WTC11 (cell line): ENCODE data around the gene FAM135A. TPM values are rescaled to one million over a fixed set of nuclear protein-coding genes. Genes with fewer than 3 reads are reported as not detected.

ENCODE experiments used
- ATAC-seq: fragments of 200-7000 bp; cut with Tn5 transposase; 2 replicates; pipeline ENCODE4 v1.10.0; 2021; ENCODE audit warnings: mild to moderate bottlenecking, moderate library complexity
- CTCF ChIA-PET: fragments of 300-600 bp; sonication (Branson Sonifier 250); formaldehyde crosslinking; loops from one replicate; lab custom pipeline; 2021; ENCODE audit warnings: antibody characterized with exemption; lab: Charles Lee
- POLR2A ChIA-PET: fragments of 350-600 bp; sonication (Branson Sonifier 250); formaldehyde crosslinking; loops from one replicate; lab custom pipeline; 2021; ENCODE audit warnings: antibody characterized with exemption; lab: Charles Lee
- DNase-seq: peaks from one replicate; pipeline ENCODE4 v3.0.0; 2021; ENCODE audit warnings: low spot score
- H3K27ac Mint-ChIP-seq: 2 replicates; pipeline ENCODE4 v1.8.0; 2021; ENCODE audit warnings: mixed read lengths
- H3K27me3 Mint-ChIP-seq: 2 replicates; pipeline ENCODE4 v1.8.0; 2021; ENCODE audit warnings: low read depth, mild to moderate bottlenecking, moderate library complexity, mixed read lengths
- H3K36me3 Mint-ChIP-seq: 2 replicates; pipeline ENCODE4 v1.8.0; 2021; ENCODE audit warnings: mixed read lengths
- H3K4me1 Mint-ChIP-seq: 2 replicates; pipeline ENCODE4 v1.8.0; 2022; ENCODE audit warnings: mixed read lengths
- H3K4me3 Mint-ChIP-seq: 2 replicates; pipeline ENCODE4 v1.8.0; 2021; ENCODE audit warnings: mild to moderate bottlenecking, moderate library complexity, mixed read lengths
- H3K9me3 Mint-ChIP-seq: 2 replicates; pipeline ENCODE4 v1.8.0; 2021; ENCODE audit warnings: mixed read lengths
- CBFB ChIP-seq: sonication (generic); formaldehyde crosslinking; IDR thresholded peaks from 2 replicates; pipeline ENCODE4 v1.8.1; 2022; ENCODE audit warnings: mild to moderate bottlenecking, low read depth, missing genetic modification reagents
- E2F1 ChIP-seq: sonication (generic); formaldehyde crosslinking; IDR thresholded peaks from 2 replicates; pipeline ENCODE4 v1.8.0; 2022; ENCODE audit warnings: mild to moderate bottlenecking, missing genetic modification reagents
- JUN ChIP-seq: sonication (generic); formaldehyde crosslinking; IDR thresholded peaks from 2 replicates; pipeline ENCODE4 v1.8.0; 2023; ENCODE audit warnings: mild to moderate bottlenecking, missing genetic modification reagents
- MXD4 ChIP-seq: fragments of 250-450 bp; sonication (Bioruptor Pico); IDR thresholded peaks from 2 replicates; pipeline ENCODE4 v1.8.0; 2021; ENCODE audit warnings: mild to moderate bottlenecking, moderate library complexity, borderline replicate concordance
- NFATC4 ChIP-seq: fragments of 250-450 bp; sonication (Bioruptor Pico); IDR thresholded peaks from 2 replicates; pipeline ENCODE4 v1.9.0; 2021; ENCODE audit warnings: mild to moderate bottlenecking
- NR1H2 ChIP-seq: sonication (generic); formaldehyde crosslinking; IDR thresholded peaks from 2 replicates; pipeline ENCODE4 v1.9.0; 2021; ENCODE audit warnings: mild to moderate bottlenecking, moderate library complexity, missing genetic modification reagents
- PREB ChIP-seq: sonication (generic); formaldehyde crosslinking; IDR thresholded peaks from 2 replicates; pipeline ENCODE4 v1.8.1; 2022; ENCODE audit warnings: mild to moderate bottlenecking, missing genetic modification reagents, moderate library complexity, borderline replicate concordance
- RORB ChIP-seq: fragments of 250-450 bp; sonication (Bioruptor Pico); IDR thresholded peaks from 2 replicates; pipeline ENCODE4 v1.9.0; 2021; ENCODE audit warnings: mild to moderate bottlenecking
- SOX15 ChIP-seq: fragments of 250-450 bp; sonication (Bioruptor Pico); IDR thresholded peaks from 2 replicates; pipeline ENCODE4 v1.9.0; 2021; ENCODE audit warnings: mild to moderate bottlenecking
- ZNF317 ChIP-seq: sonication (generic); formaldehyde crosslinking; IDR thresholded peaks from 2 replicates; pipeline ENCODE4 v1.8.1; 2023; ENCODE audit warnings: low read depth, mild to moderate bottlenecking, moderate library complexity, missing genetic modification reagents, borderline replicate concordance
- ZNF671 ChIP-seq: fragments of 250-450 bp; sonication (Bioruptor Pico); IDR thresholded peaks from 2 replicates; pipeline ENCODE4 v1.8.0; 2021; ENCODE audit warnings: mild to moderate bottlenecking
- ZSCAN18 ChIP-seq: fragments of 250-450 bp; sonication (Bioruptor Pico); IDR thresholded peaks from 2 replicates; pipeline ENCODE4 v2.1.2; 2022; ENCODE audit warnings: mild to moderate bottlenecking, moderate library complexity
- total RNA-seq: library from RNA; stranded (reverse); gene quantifications from 3 replicates; pipeline ENCODE4 v1.2.3, GENCODE V29; 2021
- TF ChIP-seq, protein P1 (sequence below): sonication (generic); formaldehyde crosslinking; IDR thresholded peaks from 2 replicates; pipeline ENCODE4 v1.8.0; 2023; ENCODE audit warnings: mild to moderate bottlenecking, missing genetic modification reagents
- TF ChIP-seq, protein P2 (sequence below): sonication (generic); formaldehyde crosslinking; IDR thresholded peaks from 2 replicates; pipeline ENCODE4 v1.8.1; 2023; ENCODE audit warnings: mild to moderate bottlenecking, missing genetic modification reagents
- TF ChIP-seq, protein P3 (sequence below): fragments of 250-450 bp; sonication (Bioruptor Pico); IDR thresholded peaks from 2 replicates; pipeline ENCODE4 v1.9.0; 2021; ENCODE audit warnings: mild to moderate bottlenecking

The FAM135A gene
- total RNA-seq, 1 experiment from 2014 or later = 32.9 TPM

- no peak for TF ChIP-seq ZSCAN18
Observed at GRCh38 chr6:70414813-70415212, 1.5 kb downstream of the FAM135A start (continued).

DNA sequence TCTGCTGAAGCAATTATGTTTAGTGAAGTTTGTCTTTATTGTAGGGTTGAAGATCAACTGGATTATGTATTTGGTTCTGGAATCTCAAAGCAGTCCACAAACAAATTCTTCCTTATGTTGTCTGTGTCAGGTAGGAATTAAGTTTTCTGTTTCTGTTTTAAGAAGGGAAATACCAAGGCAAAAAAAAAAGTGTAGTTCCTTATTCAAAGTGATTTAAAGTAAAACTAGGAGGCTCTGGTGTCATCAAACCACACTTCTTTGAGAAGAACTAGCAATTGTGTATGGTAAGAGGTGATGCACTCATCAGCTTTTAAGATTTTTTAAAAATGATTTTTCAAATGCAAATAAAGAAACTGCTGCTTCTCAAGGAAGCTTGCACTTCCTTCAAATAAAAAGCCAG lies 1.9 kb downstream of the FAM135A start:
- H3K27ac Mint-ChIP-seq = peak overlapping the region; percentile 46; the same call in 1 of the 2 replicates
- peaks cover 20% of the 10 kb centered on the region for H3K36me3 Mint-ChIP-seq
- DNase-seq (no peak), ATAC-seq (no peak)
- H3K9me3 Mint-ChIP-seq = no peaks in the 10 kb centered on the region
- peak overlapping the region; percentile 99 for H3K4me3 Mint-ChIP-seq
- H3K27me3 Mint-ChIP-seq = no peaks in the 10 kb centered on the region
- CTCF ChIA-PET = no interaction called here
- peaks cover 12% of the 10 kb centered on the region for H3K4me1 Mint-ChIP-seq
- POLR2A ChIA-PET = no interaction called here
- TF ChIP-seq ZNF671 (CRISPR knock-in tag) (no peak), JUN (CRISPR knock-in tag) (no peak), ZNF317 (no peak), NFATC4 (CRISPR knock-in tag) (no peak), MXD4 (CRISPR knock-in tag) (no peak), CBFB (no peak)
- TF ChIP-seq, protein P1, sequence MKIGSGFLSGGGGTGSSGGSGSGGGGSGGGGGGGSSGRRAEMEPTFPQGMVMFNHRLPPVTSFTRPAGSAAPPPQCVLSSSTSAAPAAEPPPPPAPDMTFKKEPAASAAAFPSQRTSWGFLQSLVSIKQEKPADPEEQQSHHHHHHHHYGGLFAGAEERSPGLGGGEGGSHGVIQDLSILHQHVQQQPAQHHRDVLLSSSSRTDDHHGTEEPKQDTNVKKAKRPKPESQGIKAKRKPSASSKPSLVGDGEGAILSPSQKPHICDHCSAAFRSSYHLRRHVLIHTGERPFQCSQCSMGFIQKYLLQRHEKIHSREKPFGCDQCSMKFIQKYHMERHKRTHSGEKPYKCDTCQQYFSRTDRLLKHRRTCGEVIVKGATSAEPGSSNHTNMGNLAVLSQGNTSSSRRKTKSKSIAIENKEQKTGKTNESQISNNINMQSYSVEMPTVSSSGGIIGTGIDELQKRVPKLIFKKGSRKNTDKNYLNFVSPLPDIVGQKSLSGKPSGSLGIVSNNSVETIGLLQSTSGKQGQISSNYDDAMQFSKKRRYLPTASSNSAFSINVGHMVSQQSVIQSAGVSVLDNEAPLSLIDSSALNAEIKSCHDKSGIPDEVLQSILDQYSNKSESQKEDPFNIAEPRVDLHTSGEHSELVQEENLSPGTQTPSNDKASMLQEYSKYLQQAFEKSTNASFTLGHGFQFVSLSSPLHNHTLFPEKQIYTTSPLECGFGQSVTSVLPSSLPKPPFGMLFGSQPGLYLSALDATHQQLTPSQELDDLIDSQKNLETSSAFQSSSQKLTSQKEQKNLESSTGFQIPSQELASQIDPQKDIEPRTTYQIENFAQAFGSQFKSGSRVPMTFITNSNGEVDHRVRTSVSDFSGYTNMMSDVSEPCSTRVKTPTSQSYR (CRISPR knock-in tag) = no peak

- Mint-ChIP-seq H3K9me3 (no peaks in the 10 kb centered on the region), H3K27me3 (no peaks in the 10 kb centered on the region), H3K36me3 (peaks cover 21% of the 10 kb centered on the region), H3K27ac (no peak overlapping the region), H3K4me1 (peaks cover 12% of the 10 kb centered on the region), H3K4me3 (no peak overlapping the region)
- no peak for DNase-seq
- no peak for TF ChIP-seq E2F1
- no peak for ATAC-seq
- POLR2A ChIA-PET = no interaction called here
- CTCF ChIA-PET = no interaction called here
Observed at GRCh38 chr6:70415660-70416059, 2.4 kb downstream of the FAM135A start.

- peaks cover 27% of the 10 kb centered on the region for H3K36me3 Mint-ChIP-seq
- no peaks in the 10 kb centered on the region for H3K9me3 Mint-ChIP-seq
- H3K4me1 Mint-ChIP-seq = peaks cover 11% of the 10 kb centered on the region
- ChIA-PET CTCF (interaction anchor here (1.0 to 1.6 kb wide), 2 partner anchors 8 to 201 kb away, joined by 3 to 5 read pairs; partner anchors contain the start of gene FAM135A), POLR2A (interaction anchor here (0.6 kb wide), 1 partner anchor 8 kb away, joined by 3 read pairs; no protein-coding TSS in a partner anchor)
- TF ChIP-seq, protein P2, sequence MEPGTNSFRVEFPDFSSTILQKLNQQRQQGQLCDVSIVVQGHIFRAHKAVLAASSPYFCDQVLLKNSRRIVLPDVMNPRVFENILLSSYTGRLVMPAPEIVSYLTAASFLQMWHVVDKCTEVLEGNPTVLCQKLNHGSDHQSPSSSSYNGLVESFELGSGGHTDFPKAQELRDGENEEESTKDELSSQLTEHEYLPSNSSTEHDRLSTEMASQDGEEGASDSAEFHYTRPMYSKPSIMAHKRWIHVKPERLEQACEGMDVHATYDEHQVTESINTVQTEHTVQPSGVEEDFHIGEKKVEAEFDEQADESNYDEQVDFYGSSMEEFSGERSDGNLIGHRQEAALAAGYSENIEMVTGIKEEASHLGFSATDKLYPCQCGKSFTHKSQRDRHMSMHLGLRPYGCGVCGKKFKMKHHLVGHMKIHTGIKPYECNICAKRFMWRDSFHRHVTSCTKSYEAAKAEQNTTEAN = no peak
- TF ChIP-seq, protein P3, sequence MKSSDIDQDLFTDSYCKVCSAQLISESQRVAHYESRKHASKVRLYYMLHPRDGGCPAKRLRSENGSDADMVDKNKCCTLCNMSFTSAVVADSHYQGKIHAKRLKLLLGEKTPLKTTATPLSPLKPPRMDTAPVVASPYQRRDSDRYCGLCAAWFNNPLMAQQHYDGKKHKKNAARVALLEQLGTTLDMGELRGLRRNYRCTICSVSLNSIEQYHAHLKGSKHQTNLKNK = no peak
- no peak for TF ChIP-seq PREB
- no peak for TF ChIP-seq NR1H2
- no peak for TF ChIP-seq RORB
- no peak for TF ChIP-seq SOX15 (CRISPR knock-in tag)
- no peak for ATAC-seq
- peak overlapping the region; percentile 34; the same call in 1 of the 2 replicates for H3K27ac Mint-ChIP-seq
- H3K27me3 Mint-ChIP-seq = no peaks in the 10 kb centered on the region
- no peak overlapping the region for H3K4me3 Mint-ChIP-seq
- no peak for DNase-seq
Observed at GRCh38 chr6:70421509-70421908, 8.2 kb downstream of the FAM135A start.
